GM12878 (cell line): ENCODE data around the gene WHRN. TPM values are rescaled to one million over a fixed set of nuclear protein-coding genes. Genes with fewer than 3 reads are reported as not detected.

ENCODE experiments used
- ATAC-seq: fragments of 200-7000 bp; cut with Tn5 transposase; 3 replicates; pipeline ENCODE4 v1.9.1; 2020; ENCODE audit warnings: mild to moderate bottlenecking, moderate library complexity
- BruUV-seq: library from RNA; stranded (reverse); fragments of 400-500 nt; replicated peaks from 2 replicates; lab custom pipeline; 2021; lab: Mats Ljungman, UMichigan
- CTCF ChIA-PET: fragments of 300-600 bp; sonication (Branson Sonifier 250); formaldehyde crosslinking; extraction: SDS; loops from one replicate; lab custom pipeline; 2021; ENCODE audit warnings: inconsistent platforms; lab: Yijun Ruan, JAX
- POLR2A ChIA-PET: fragments of 350-600 bp; formaldehyde crosslinking; extraction: SDS; loops from one replicate; lab custom pipeline; 2021; ENCODE audit warnings: inconsistent platforms; lab: Charles Lee
- RAD21 ChIA-PET: fragments of 300-600 bp; sonication (Branson Sonifier 250); formaldehyde crosslinking; loops from one replicate; lab custom pipeline; 2023; ENCODE audit warnings: antibody characterized with exemption; ENCODE audit not compliant: unreplicated experiment; lab: Charles Lee
- SMC1A ChIA-PET: fragments of 300-600 bp; sonication (Branson Sonifier 250); formaldehyde crosslinking; loops from one replicate; lab custom pipeline; 2023; ENCODE audit not compliant: unreplicated experiment, uncharacterized antibody; lab: Charles Lee
- DNase-seq: peaks from one replicate; pipeline ENCODE4 v3.0.0-alpha.2; 2011; ENCODE audit warnings: low read depth, low spot score
- FAIRE-seq: peaks from 3 replicates; lab custom pipeline; 2011; peaks lifted over from hg19 to GRCh38; lab: Jason Lieb, UNC
- H2AFZ ChIP-seq: 2 replicates; pipeline ENCODE4 v1.6.0; 2011; ENCODE audit warnings: low read depth, low read length, control low read depth; ENCODE audit not compliant: control insufficient read depth
- H3K27ac ChIP-seq: 2 replicates; pipeline ENCODE4 v1.5.1; 2011; ENCODE audit warnings: control low read depth; ENCODE audit not compliant: control insufficient read depth, insufficient read depth
- H3K27me3 ChIP-seq, 2 experiments: replicated peaks in 1 of 2; 2 replicates each; pipeline versions ENCODE4 v1.6.0 to v1.6.1; 2011; ENCODE audit warnings: low read length in 1 of 2; ENCODE audit not compliant: control insufficient read depth in 2 of 2, insufficient read depth in 2 of 2
- H3K36me3 ChIP-seq, 2 experiments: 2 replicates each; pipeline ENCODE4 v1.5.1; 2011; ENCODE audit warnings: low read length in 1 of 2; ENCODE audit not compliant: control insufficient read depth in 2 of 2, insufficient read depth in 2 of 2
- H3K4me1 ChIP-seq: 2 replicates; pipeline ENCODE4 v1.6.1; 2011; ENCODE audit warnings: mild to moderate bottlenecking, low read length, moderate library complexity, mixed read lengths; ENCODE audit not compliant: control insufficient read depth, insufficient read depth
- H3K4me2 ChIP-seq: 2 replicates; pipeline ENCODE4 v1.6.0; 2011; ENCODE audit warnings: control low read depth; ENCODE audit not compliant: control insufficient read depth, insufficient read depth
- H3K4me3 ChIP-seq: fragments of 200-600 bp; sonication (generic); 2 replicates; pipeline ENCODE4 v1.5.1; 2016
- H3K79me2 ChIP-seq: 2 replicates; pipeline ENCODE4 v1.6.0; 2011; ENCODE audit warnings: low read length; ENCODE audit not compliant: control insufficient read depth, insufficient read depth
- H3K9ac ChIP-seq: 2 replicates; pipeline ENCODE4 v1.8.0; 2011; ENCODE audit warnings: low read length, control low read depth, mixed read lengths; ENCODE audit not compliant: control insufficient read depth, insufficient read depth
- H3K9me3 ChIP-seq: replicated peaks from 3 replicates; pipeline ENCODE4 v1.5.1; 2011; ENCODE audit warnings: mild to moderate bottlenecking, low read length; ENCODE audit not compliant: control insufficient read depth, insufficient read depth
- H4K20me1 ChIP-seq: 2 replicates; pipeline ENCODE4 v1.6.0; 2011; ENCODE audit not compliant: control insufficient read depth, insufficient read depth
- CBX3 ChIP-seq: fragments of 200-600 bp; sonication (generic); IDR thresholded peaks from 2 replicates; pipeline ENCODE4 v1.6.1; 2016; ENCODE audit warnings: low read depth, borderline replicate concordance
- IKZF1 ChIP-seq: fragments of 450-650 bp; conservative IDR thresholded peaks from 2 replicates; pipeline ENCODE4 v1.6.1; 2017; ENCODE audit warnings: antibody characterized with exemption, mild to moderate bottlenecking
- KAT2A ChIP-seq: conservative IDR thresholded peaks from 2 replicates; pipeline ENCODE4 v1.6.1; 2011; ENCODE audit warnings: low read depth, low read length; ENCODE audit not compliant: control insufficient read depth
- NRF1 ChIP-seq: conservative IDR thresholded peaks from 2 replicates; pipeline ENCODE4 v1.6.1; 2011; ENCODE audit warnings: mild to moderate bottlenecking, low read depth, low read length, improper control_type of control experiment
- POLR2A ChIP-seq: IDR thresholded peaks from 2 replicates; pipeline ENCODE4 v1.6.1; 2011; ENCODE audit warnings: low read depth, mild to moderate bottlenecking, low read length
- POLR2AphosphoS2 ChIP-seq: IDR thresholded peaks from 2 replicates; pipeline ENCODE4 v1.6.1; 2011; ENCODE audit warnings: low read depth, mild to moderate bottlenecking, low read length, improper control_type of control experiment, moderate library complexity
- SMAD1 ChIP-seq: fragments of 450-650 bp; IDR thresholded peaks from 2 replicates; pipeline ENCODE4 v1.6.1; 2018; ENCODE audit warnings: mild to moderate bottlenecking, low read depth; ENCODE audit not compliant: partially characterized antibody
- SREBF1 ChIP-seq: IDR thresholded peaks from 2 replicates; pipeline ENCODE4 v1.6.1; 2012; ENCODE audit warnings: mild to moderate bottlenecking, low read length
- SUPT20H ChIP-seq: IDR thresholded peaks from 2 replicates; pipeline ENCODE4 v1.6.1; 2011; ENCODE audit warnings: low read depth, mild to moderate bottlenecking, low read length, moderate library complexity, borderline replicate concordance; ENCODE audit not compliant: control insufficient read depth
- TARDBP ChIP-seq: IDR thresholded peaks from 2 replicates; pipeline ENCODE4 v1.6.1; 2016; ENCODE audit warnings: borderline replicate concordance
- ZNF24 ChIP-seq: fragments of 450-650 bp; IDR thresholded peaks from 2 replicates; pipeline ENCODE4 v1.6.1; 2017; ENCODE audit warnings: antibody characterized with exemption, mild to moderate bottlenecking
- WGBS: methylation state at CpG from one replicate; pipeline ENCODE4 v1.1.6; 2016; ENCODE audit warnings: low lambda C conversion rate; ENCODE audit not compliant: insufficient replicate concordance, insufficient coverage; ENCODE audit errors: missing lambda C conversion rate; 5-methylcytosine and 5-hydroxymethylcytosine counted together
- in situ Hi-C: fragments of 300-500 bp; cut with MboI; formaldehyde crosslinking; loops from 9 replicates; pipeline ENCODE4 v1.14.3; 2018; ENCODE audit warnings: mixed read lengths
- intact Hi-C: fragments of 100-400 bp; cut with micrococcal nuclease; formaldehyde crosslinking; loops from one replicate; pipeline ENCODE4 v1.14.2; 2022; ENCODE audit not compliant: unreplicated experiment
- polyA plus RNA-seq, 11 experiments: library from polyadenylated mRNA; depleted of rRNA in 4 of 11; unstranded in 6 of 11; stranded (reverse) in 5 of 11; fragments of >200 nt; fragmentation: Nextera tagmentation in 4 of 11; fragmentation: Illumina TruSeq in 1 of 11; extraction: Ambion mirVana in 4 of 11; extraction: Trizol in 1 of 11; gene quantifications; 1 replicate in 1 of 11; 2 replicates in 10 of 11; pipeline versions ENCODE4 v1.2.1 to v1.2.3, GENCODE V29; 2011 to 2016; ENCODE audit warnings: inconsistent platforms in 2 of 11, missing spikeins in 2 of 11, low read depth in 1 of 11
- total RNA-seq, 4 experiments: library from RNA; depleted of rRNA in 3 of 4; stranded (reverse); fragments of >200 nt in 3 of 4; fragmentation: Illumina TruSeq in 1 of 4; extraction: Trizol in 1 of 4; gene quantifications; 2 replicates each; pipeline versions ENCODE4 v1.2.1 to v1.2.3, GENCODE V29; 2013 to 2021

WHRN gene
- total and polyA plus RNA-seq, 10 of the 15 experiments (the other 5 are each of a cell fraction or from before 2014, with no cell fraction given) = 0.04 to 18.2 (median 0.68) TPM; not detected in 1

DNA sequence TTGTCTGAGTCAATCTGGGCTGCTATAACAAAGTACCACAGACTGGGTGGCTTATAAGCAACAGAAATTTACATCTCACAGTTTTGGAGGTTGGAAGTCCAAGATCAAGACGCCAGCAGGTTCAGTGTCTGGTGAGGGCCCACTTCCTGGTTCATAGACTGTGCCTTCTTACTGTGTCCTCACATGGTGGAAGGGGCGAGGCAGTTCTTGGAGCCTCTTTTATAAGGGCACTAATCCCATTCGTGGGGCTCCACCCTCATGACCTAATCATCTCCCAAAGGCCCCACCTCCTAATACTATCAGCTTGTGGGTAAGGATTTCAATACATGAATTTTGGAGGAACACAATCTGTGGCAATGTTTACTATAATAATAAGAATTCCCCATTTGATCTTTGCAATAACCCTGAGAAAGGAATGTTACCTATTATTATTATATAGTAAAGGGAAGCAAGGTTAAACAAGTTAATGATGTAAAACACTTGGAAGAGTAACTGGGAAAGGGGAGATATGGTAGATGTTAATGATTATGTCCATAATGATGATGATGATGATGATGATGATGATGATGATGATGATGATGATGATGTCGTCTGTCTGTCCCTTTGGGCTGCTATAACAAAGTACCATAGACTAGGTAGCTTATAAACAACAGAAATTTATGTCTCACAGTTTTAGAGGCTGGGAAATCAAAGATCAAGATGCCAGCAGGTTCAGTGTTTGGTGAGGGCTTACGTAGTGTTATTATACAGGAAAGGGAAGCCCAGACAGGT lies 40.8 kb downstream of the WHRN start:
- TF ChIP-seq IKZF1 (no peak), POLR2AphosphoS2 (no peak), SUPT20H (no peak), SREBF1 (no peak), POLR2A (no peak), SMAD1 (no peak)
- ChIA-PET POLR2A (no interaction called here), SMC1A (no interaction called here), RAD21 (no interaction called here), CTCF (no interaction called here)
- no peak for DNase-seq
- Histone ChIP-seq H3K79me2 (no peaks in the 10 kb centered on the region), H3K4me3 (no peak overlapping the region), H3K4me2 (no peak overlapping the region), H3K4me1 (no peaks in the 10 kb centered on the region), H3K36me3 (no peaks in the 10 kb centered on the region; a peak in 1 of 4 replicates), H3K27me3 (no peaks in the 10 kb centered on the region; a peak in 1 of 4 replicates), H3K9me3 (no peaks in the 10 kb centered on the region; the same call in 2 of the 3 replicates), H2AFZ (no peak overlapping the region), H3K27ac (no peak overlapping the region), H3K9ac (no peak overlapping the region), H4K20me1 (no peaks in the 10 kb centered on the region)
- intact Hi-C loops = no loop called here
- ATAC-seq = no peak
- WGBS = 17% methylated on average over 5 of the region's 5 CpGs
- FAIRE-seq = no peak
- BruUV-seq = no TSS peak
- in situ Hi-C loops = no loop called here

DNA sequence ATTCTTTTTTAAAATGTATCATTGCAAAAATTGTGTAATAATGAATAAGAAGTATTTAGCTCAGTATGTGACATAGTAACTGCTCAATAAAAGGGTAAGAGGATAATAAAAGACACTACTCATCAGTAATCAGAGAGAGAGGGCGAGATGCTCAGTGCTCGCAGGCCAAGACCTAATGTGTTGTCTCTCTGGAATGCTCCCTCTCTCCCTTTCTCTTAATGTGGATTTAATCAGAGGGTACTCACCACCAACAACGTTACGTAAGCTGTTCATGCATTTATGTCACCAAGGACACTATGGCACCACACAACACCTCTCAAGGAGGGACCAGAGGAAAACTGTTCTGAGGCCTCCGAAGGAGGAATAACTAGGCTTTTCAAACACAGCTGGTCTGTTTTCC lies 42.5 kb downstream of the WHRN start:
- DNase-seq (no peak), FAIRE-seq (no peak), ATAC-seq (no peak)
- H3K36me3 ChIP-seq = no peaks in the 10 kb centered on the region
- no peaks in the 10 kb centered on the region for H4K20me1 ChIP-seq
- WGBS = 36% methylated on average over 5 of the region's 5 CpGs
- H2AFZ ChIP-seq = no peak overlapping the region
- H3K4me1 ChIP-seq = no peaks in the 10 kb centered on the region
- POLR2A ChIA-PET = interaction anchor here (1.7 kb wide), 1 partner anchor 21 kb away, joined by 3 read pairs; no protein-coding TSS in a partner anchor
- BruUV-seq = no TSS peak
- no peak overlapping the region for H3K4me2 ChIP-seq
- RAD21 ChIA-PET = interaction anchor here (0.6 to 1.7 kb wide), 2 partner anchors 190 to 219 kb away, joined by 3 to 5 read pairs; partner anchors contain the start of gene TEX48
- CTCF ChIA-PET = interaction anchor here (1.1 to 2.5 kb wide), 3 partner anchors 10 to 130 kb away, joined by 3 to 9 read pairs (median 9); no protein-coding TSS in a partner anchor
- H3K9ac ChIP-seq = no peak overlapping the region
- H3K4me3 ChIP-seq = no peak overlapping the region
- TF ChIP-seq NRF1 (no peak), KAT2A (no peak), CBX3 (no peak), TARDBP (no peak), ZNF24 (no peak)
- no peak overlapping the region for H3K27ac ChIP-seq
- in situ Hi-C loops = no loop called here
- SMC1A ChIA-PET = interaction anchor here (0.7 to 2.5 kb wide), 10 partner anchors 9 to 1787 kb away, joined by 3 to 9 read pairs (median 3); no protein-coding TSS in a partner anchor
- intact Hi-C loops = no loop called here
- H3K27me3 ChIP-seq = no peaks in the 10 kb centered on the region
- no peaks in the 10 kb centered on the region for H3K9me3 ChIP-seq
- no peaks in the 10 kb centered on the region for H3K79me2 ChIP-seq
